CD1c-positive myeloid dendritic cell (primary cell): ENCODE results near the gene PPAT.
"Not testable (repeated sequence)": the region's sequence is repeated elsewhere in the genome, so short reads cannot be mapped to it uniquely, and the experiment has no call there.

Source experiments
- DNase-seq: peaks from one replicate; pipeline ENCODE4 v3.0.0-alpha.2; 2016; ENCODE audit errors: extremely low spot score

PPAT gene

DNA sequence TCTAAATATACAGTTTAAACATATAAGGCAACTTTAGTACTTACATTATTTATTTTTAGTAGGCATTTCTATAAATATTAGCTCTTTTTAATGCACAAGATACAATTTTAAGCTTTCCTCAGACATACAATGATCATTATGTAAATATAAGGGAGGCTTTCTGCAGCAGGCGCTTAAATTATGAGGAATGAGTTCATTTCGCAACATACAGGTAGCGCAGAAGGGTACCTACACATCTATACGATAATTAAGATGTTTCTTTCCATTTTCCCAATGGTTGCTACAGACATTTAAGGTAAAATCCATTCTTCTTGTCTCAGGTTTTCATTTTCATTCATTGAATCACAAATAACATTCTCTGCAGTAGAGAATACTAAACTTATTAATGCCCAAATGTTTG, 49.3 kb downstream of the PPAT start:
- DNase-seq, result no peak

- DNase-seq, result no peak
Measured at GRCh38 chr4:56375458-56375857, 60.0 kb downstream of the PPAT start.

DNA sequence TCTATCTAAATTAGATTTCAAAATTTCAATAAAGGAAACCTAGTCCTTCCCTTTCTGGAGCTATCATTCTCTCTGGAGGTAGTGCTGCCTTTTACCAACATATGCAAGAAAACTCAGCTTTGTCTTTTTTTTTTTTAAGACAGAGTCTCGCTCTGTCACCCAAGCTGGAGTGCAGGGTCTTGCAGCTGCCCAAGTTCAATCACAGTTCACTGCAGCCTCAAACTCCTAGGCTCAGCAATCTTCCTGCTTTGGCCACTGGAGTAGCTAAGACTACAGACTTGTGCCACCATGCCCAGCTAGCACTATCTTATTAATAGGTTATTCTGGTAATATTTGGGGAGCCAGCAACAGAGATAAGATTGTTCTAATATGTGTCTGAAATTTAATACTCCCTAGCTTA, 60.5 kb downstream of the PPAT start:
- DNase-seq, result no peak

DNA sequence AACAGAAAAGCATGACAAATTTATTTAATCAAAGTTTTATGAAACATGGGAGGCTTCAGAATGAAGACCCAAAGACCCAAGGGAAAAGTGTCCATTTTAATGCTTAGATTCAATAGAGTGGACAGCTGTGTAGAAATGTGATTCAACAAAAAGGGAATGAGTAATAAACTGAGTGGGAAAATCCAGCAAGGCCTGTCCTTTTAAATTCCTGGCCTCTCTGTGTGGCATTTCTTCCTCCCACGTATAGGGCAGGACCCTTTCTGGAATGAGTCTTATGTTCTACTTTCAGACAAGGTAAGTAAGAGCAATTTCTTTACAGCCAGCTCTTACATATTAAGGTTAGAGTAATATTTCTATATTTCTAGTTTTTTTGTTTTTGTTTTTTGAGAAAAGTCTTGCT, 62.6 kb downstream of the PPAT start:
- DNase-seq, result no peak

DNA sequence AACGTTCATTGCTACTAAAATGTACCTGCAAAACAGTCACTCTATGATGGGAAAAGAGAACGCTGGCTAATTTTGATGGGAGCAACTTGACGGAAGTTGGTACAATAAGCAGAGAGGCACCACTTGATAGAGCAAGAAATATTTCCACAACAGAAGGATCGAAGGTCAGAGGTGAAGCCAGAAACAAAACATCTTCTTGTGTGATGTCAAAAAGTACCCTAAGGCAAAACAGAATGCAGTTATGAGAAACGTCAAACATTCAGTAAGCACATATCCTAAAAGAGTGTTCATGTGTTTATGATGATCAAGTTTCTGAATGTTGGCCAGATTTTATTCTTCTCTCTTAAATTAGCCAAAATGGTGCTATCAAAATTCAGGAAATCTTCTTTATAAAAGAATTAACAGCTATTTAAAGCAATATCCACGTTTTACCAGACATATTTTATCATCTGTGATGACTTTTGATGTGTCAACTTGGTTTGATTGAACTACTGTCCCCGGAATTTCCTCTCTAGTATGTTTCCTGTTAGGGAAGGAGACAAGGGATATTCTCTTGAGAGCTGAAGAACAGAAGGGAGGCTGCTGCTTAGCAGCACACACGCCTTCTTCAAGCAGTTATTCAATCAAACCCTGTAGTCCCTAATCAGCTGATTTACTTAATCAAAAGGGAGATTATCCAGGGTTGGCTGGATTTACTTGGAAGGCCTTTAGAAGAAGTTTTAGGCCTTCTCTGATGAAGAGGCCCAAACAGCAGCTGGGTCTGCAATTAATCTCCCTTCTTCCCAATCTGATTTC, 63.8 kb downstream of the PPAT start:
- no peak for DNase-seq

DNA sequence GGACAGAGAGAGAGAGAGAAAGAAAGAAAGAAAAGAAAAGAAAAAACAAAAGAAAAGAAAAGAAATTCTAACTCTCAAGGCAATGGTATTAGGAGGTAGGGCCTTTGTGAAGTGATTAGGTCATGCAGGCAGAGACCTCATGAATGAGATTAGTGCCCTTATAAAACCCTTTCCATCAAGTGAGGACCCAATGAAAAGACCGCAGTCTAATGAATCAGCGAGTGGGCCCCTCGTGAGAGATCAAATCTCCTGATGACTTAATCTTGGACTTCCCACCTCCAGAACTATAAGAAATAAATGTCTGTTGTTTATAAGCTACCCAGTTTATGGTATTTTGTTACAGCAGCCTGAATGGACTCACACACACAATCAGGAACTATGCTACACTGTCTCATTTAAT, 65.0 kb downstream of the PPAT start:
- DNase-seq, result no peak

DNA sequence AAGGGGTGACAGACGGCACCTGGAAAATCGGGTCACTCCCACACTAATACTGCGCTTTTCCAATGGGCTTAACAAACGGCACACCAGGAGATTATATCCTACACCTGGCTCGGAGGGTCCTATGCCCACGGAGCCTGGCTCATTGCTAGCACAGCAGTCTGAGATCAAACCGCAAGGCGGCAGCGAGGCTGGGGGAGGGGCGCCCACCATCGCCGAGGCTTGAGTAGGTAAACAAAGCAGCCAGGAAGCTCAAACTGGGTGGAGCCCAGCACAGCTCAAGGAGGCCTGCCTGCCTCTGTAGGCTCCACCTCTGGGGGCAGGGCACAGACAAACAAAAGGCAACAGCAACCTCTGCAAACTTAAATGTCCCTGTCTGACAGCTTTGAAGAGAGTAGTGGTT, 72.4 kb downstream of the PPAT start:
- DNase-seq, result not testable (repeated sequence)

DNA sequence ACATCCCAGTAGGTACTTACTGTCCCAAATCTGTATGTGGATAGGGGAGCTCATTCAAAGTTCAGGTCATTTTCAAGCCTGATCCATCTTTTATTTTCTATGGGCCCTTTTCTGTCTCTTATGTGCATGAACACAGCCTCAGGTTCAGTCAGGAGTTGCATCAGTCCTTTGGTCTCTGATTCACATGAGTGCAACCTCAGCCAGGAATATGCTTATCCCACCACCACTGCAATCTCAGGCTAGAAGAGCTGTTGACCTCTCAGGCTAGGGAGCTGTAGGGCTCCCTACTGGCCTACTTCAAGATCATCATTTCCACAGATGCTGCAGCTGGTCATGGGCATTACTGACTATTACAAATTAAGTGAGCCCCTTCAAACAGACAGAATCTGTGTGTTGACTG, 75.3 kb downstream of the PPAT start:
- no peak for DNase-seq

GRCh38 chr4:56356650-56357049, 78.8 kb downstream of the PPAT start:
- no peak for DNase-seq

DNA sequence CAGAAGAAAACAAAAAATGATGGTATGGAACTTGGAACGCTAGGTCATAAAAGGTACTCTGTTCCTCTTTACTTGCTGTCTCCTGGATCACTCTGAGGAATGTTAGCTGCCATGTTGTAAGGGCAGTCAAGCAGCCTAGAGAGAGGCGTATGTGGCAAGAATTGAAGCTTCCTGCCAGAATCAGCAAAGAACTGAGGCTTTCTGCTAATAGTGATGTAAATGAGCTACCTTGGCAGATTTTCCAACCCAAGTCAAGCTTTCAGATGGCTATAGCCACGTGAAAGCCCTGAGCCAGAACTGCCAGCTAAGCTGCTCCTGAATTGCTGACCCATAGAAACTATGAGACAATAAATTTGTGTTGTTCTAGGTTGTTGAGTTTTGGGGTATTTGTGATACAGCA, 86.8 kb downstream of the PPAT start:
- DNase-seq, result no peak

- DNase-seq, result no peak
Measured at GRCh38 chr4:56345458-56345857, 90.0 kb downstream of the PPAT start.
